Gastrocnemius medialis (tissue), 4 donors: Measurements from ENCODE around the gene KLHL7.

Experiments
- POLR2A ChIP-seq, 2 donors: fragments of 450-650 bp; IDR thresholded peaks; one replicate each; pipeline ENCODE4 v1.6.1; 2017; ENCODE audit warnings: antibody characterized with exemption in 2 of 2, mild to moderate bottlenecking in 2 of 2, moderate library complexity in 2 of 2
- TF ChIP-seq, protein P1 (sequence below), 5 experiments: fragments of 450-650 bp in 3 of 5; fragments of 200-600 bp in 2 of 5; sonication (generic) in 2 of 5; IDR thresholded peaks in 4 of 5; conservative IDR thresholded peaks in 1 of 5; 1 replicate in 4 of 5; 2 replicates in 1 of 5; pipeline ENCODE4 v1.5.1; 2016 to 2019; ENCODE audit warnings: antibody characterized with exemption in 5 of 5, mild to moderate bottlenecking in 3 of 5, moderate library complexity in 3 of 5

DNA sequence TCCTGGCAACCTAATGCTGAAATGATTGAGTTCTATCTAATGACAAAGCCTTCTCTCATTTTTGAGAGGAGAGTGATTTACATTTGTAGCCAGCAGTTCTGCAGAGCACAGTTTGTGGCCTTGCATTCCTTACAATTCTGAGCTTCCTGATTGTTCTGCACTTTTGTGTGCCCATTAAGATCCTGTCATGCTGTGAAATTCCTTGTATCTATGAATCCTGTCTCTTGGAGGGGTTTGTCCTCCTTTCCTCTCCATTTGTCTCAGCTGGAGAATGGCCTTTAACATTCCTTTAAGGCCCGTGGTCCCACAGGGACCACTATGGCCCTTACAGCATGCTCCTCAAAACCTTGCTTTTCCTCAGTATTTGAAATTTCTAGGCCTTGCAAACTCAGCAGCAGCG is 10.4 kb downstream of the KLHL7 start:
- TF ChIP-seq, protein P1, sequence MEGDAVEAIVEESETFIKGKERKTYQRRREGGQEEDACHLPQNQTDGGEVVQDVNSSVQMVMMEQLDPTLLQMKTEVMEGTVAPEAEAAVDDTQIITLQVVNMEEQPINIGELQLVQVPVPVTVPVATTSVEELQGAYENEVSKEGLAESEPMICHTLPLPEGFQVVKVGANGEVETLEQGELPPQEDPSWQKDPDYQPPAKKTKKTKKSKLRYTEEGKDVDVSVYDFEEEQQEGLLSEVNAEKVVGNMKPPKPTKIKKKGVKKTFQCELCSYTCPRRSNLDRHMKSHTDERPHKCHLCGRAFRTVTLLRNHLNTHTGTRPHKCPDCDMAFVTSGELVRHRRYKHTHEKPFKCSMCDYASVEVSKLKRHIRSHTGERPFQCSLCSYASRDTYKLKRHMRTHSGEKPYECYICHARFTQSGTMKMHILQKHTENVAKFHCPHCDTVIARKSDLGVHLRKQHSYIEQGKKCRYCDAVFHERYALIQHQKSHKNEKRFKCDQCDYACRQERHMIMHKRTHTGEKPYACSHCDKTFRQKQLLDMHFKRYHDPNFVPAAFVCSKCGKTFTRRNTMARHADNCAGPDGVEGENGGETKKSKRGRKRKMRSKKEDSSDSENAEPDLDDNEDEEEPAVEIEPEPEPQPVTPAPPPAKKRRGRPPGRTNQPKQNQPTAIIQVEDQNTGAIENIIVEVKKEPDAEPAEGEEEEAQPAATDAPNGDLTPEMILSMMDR (IDR thresholded peaks at IDR 0.05 in 4 of 5, conservative IDR thresholded peaks at IDR 0.05 in 1 of 5): no peak
- TF ChIP-seq POLR2A (IDR thresholded peaks at IDR 0.05): no peak
